RWPE2 (cell line): ENCODE data around the gene HOXC10.

Source experiments
- ATAC-seq: fragments of 200-7000 bp; cut with Tn5 transposase; 3 replicates; pipeline ENCODE4 v1.9.1; 2021; ENCODE audit warnings: low read depth
- DNase-seq: peaks from one replicate; pipeline ENCODE4 v3.0.0-alpha.2; 2020; ENCODE audit warnings: low spot score
- H3K27ac ChIP-seq: fragments of 450-650 bp; 2 replicates; pipeline ENCODE4 v1.5.1; 2017; ENCODE audit warnings: mild to moderate bottlenecking; ENCODE audit not compliant: poor library complexity, severe bottlenecking
- H3K27me3 ChIP-seq: fragments of 250-450 bp; sonication (Bioruptor Pico); 2 replicates; pipeline ENCODE4 v1.5.1; 2021; ENCODE audit warnings: mild to moderate bottlenecking, moderate library complexity; ENCODE audit not compliant: insufficient read depth, poor library complexity, severe bottlenecking
- H3K36me3 ChIP-seq: fragments of 250-450 bp; sonication (Bioruptor Pico); 2 replicates; pipeline ENCODE4 v1.5.1; 2020; ENCODE audit warnings: low read depth, mild to moderate bottlenecking, moderate library complexity
- H3K4me1 ChIP-seq: fragments of 250-450 bp; sonication (Bioruptor Pico); 2 replicates; pipeline ENCODE4 v1.5.1; 2021; ENCODE audit warnings: mild to moderate bottlenecking, moderate library complexity; ENCODE audit not compliant: insufficient read depth, poor library complexity, severe bottlenecking
- H3K4me3 ChIP-seq: fragments of 250-450 bp; sonication (Bioruptor Pico); 2 replicates; pipeline ENCODE4 v1.5.1; 2021; ENCODE audit warnings: mild to moderate bottlenecking, moderate library complexity; ENCODE audit not compliant: severe bottlenecking
- H3K9me3 ChIP-seq: fragments of 250-450 bp; sonication (Bioruptor Pico); 2 replicates; pipeline ENCODE4 v1.5.1; 2021; ENCODE audit warnings: mild to moderate bottlenecking, moderate library complexity; ENCODE audit not compliant: severe bottlenecking
- TF ChIP-seq, protein P1 (sequence below): fragments of 450-650 bp; IDR thresholded peaks from one replicate; pipeline ENCODE4 v1.5.1; 2017; ENCODE audit warnings: mild to moderate bottlenecking, moderate library complexity; ENCODE audit not compliant: poor library complexity, severe bottlenecking

HOXC10 gene

DNA sequence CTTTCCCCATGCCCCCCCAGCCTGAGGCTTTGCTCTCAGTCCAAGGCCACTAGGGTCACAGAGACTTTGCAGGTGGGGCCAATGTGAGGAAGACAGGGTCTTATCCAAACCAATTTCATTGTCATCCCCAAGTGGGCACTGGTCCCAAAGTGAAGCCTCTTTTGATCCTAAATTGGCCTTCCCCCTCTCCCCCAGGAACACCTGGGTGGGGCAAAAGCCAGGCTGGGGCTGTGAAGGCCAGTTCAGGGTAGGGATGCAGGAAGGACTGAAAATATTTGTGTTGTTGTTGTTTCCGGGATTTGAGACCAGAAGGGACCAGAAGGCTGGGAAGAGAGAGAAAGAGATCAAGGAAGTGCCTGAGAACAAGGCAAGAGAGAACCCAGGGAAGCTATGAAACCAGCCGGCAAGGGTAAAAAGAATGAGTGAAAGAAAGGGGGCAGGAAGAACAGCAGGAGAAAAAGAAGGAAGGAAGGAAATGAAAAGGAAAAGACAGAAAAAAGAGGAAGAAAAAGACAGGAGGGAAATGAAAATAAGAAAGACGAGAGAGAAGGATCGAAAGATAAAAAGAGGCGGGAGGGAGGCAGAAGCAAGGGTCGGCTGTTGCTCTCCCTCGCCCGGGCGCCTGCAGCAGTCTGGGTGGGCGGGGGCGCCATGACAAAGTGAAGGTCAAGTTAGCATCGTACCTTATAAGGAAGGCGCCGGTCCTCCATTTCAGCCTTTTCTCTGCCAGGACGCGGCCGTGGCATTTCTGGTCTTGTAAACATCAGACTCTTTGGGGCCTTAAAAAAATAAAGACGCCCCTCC lies 19.5 kb upstream of the HOXC10 start:
- no peaks in the 10 kb centered on the region for H3K9me3 ChIP-seq
- no peak overlapping the region for H3K4me3 ChIP-seq
- H3K27ac ChIP-seq = no peak overlapping the region
- DNase-seq (peak; percentile 47), ATAC-seq (no peak)
- peaks cover 100% of the 10 kb centered on the region for H3K27me3 ChIP-seq
- H3K36me3 ChIP-seq = no peaks in the 10 kb centered on the region
- TF ChIP-seq, protein P1, sequence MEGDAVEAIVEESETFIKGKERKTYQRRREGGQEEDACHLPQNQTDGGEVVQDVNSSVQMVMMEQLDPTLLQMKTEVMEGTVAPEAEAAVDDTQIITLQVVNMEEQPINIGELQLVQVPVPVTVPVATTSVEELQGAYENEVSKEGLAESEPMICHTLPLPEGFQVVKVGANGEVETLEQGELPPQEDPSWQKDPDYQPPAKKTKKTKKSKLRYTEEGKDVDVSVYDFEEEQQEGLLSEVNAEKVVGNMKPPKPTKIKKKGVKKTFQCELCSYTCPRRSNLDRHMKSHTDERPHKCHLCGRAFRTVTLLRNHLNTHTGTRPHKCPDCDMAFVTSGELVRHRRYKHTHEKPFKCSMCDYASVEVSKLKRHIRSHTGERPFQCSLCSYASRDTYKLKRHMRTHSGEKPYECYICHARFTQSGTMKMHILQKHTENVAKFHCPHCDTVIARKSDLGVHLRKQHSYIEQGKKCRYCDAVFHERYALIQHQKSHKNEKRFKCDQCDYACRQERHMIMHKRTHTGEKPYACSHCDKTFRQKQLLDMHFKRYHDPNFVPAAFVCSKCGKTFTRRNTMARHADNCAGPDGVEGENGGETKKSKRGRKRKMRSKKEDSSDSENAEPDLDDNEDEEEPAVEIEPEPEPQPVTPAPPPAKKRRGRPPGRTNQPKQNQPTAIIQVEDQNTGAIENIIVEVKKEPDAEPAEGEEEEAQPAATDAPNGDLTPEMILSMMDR = no peak
- H3K4me1 ChIP-seq = no peaks in the 10 kb centered on the region

DNA sequence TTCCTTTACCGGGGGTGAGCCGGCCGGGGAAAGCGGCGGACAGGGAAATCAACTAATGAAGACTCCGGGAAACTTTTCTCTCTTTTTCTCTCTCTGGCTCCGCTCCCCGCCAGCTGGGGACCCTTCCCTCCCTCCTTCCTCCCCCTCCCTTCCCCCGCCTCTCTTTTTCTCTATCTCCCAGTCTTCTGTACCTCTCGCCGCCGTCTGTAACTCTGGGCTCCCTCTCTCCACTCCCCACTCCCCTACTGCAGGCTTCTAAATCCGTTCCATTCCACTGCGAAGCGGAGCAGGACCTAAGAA lies 18.9 kb upstream of the HOXC10 start:
- TF ChIP-seq, protein P1 = no peak
- no peaks in the 10 kb centered on the region for H3K9me3 ChIP-seq
- DNase-seq (no peak), ATAC-seq (no peak)
- no peak overlapping the region for H3K4me3 ChIP-seq
- peaks cover 100% of the 10 kb centered on the region for H3K27me3 ChIP-seq
- no peaks in the 10 kb centered on the region for H3K36me3 ChIP-seq
- H3K27ac ChIP-seq = no peak overlapping the region
- H3K4me1 ChIP-seq = no peaks in the 10 kb centered on the region

DNA sequence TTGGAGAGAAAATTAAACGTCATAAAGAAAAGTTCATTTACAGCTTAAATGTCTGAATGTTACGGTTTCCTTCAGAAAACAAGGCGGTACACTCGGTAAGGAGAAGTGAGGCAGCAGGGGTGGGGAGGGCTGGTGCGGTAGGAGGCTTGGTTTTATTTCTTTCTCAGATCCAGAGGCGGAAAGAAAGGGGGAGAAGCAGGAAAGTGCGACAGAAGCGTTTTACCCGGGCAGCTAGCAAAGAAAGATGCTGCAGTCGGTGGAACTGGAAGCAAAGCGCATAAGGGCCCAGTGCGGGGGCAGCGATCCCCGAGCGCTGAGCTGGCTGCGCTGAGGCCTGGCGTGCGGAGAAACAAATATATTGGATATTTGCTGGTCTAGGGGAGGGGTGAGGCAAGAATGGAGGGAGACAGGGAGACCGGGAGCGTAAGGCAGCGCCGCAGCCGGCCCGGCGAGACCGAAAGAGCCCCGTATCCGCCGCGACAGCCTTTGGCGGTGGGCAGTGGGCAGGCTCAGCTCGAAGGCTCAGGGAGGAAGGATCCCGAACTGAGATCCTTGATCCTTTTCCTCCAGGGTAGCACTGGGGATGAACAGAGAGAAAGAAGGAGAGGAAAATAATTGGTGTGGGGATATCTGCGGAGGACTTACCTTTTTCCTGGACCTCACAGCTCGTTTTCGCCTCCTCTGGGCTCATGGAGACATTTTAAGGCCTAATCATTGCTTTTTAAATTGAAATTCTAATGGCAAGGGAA lies 18.4 kb upstream of the HOXC10 start:
- ATAC-seq (no peak), DNase-seq (no peak)
- no peak overlapping the region for H3K4me3 ChIP-seq

DNA sequence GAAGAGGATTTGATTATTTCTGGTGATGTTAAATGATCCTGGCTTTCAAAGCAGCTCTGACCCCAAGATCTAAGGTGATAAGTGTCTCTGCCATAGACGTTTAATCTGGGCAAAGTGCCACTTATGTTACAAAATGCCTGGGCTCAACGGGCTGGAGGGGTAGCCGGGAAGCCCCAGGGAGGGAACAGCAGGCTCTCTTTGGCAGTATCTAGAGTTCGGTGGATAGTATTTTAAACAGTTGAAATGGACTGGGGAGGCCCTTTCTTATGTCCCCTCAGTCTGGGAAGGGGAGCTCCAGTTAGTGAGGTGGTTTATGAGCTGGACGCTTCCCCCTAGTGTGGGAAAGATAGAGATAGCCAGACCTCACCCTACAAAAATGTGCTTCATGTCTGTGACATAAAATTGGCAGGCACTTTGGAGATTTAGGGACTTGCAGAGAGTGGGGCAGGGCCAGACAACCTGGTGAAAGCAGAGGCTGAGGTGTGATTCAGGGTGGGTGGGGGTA lies 17.5 kb upstream of the HOXC10 start:
- peaks cover 100% of the 10 kb centered on the region for H3K27me3 ChIP-seq
- no peak overlapping the region for H3K4me3 ChIP-seq
- no peak overlapping the region for H3K27ac ChIP-seq

More for the DNA sequence above, 18.4 kb upstream of the HOXC10 start:
- Histone ChIP-seq H3K27me3 (peaks cover 100% of the 10 kb centered on the region), H3K9me3 (no peaks in the 10 kb centered on the region), H3K36me3 (no peaks in the 10 kb centered on the region), H3K4me1 (no peaks in the 10 kb centered on the region), H3K27ac (no peak overlapping the region)
- TF ChIP-seq, protein P1 = no peak

More for the DNA sequence above, 17.5 kb upstream of the HOXC10 start:
- H3K4me1 ChIP-seq = no peaks in the 10 kb centered on the region
- TF ChIP-seq, protein P1 = no peak
- H3K36me3 ChIP-seq = no peaks in the 10 kb centered on the region
- no peak for DNase-seq
- H3K9me3 ChIP-seq = no peaks in the 10 kb centered on the region
- ATAC-seq = no peak
